HG03280 (cell line): ENCODE results near the gene GRIN2C.

Experiments
- ATAC-seq: cut with Tn5 transposase; IDR thresholded peaks from one replicate; pipeline ENCODE4 v1.9.1; 2021; ENCODE audit warnings: mild to moderate bottlenecking, moderate library complexity; ENCODE audit not compliant: unreplicated experiment

Gene GRIN2C

DNA sequence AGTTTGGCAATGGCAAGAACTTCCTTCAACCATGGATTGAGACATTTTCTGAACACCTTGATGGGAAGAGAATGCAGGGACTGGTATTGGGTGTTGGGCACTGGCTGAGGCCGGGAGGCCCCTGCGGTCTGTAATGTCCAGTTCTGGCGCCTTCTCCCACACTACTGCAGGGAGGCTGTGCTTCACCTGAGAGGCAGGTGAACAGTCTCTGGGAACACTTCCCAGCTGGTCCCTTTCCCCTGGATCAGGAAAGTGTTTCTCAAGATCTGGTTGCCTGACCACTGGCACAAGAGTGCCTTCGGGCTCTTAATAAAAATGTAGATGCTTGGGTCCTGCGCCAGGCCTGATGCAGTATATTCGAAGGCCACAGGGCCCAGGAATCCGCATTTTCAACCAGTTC lies 55.0 kb downstream of the GRIN2C start:
- no peak for ATAC-seq

DNA sequence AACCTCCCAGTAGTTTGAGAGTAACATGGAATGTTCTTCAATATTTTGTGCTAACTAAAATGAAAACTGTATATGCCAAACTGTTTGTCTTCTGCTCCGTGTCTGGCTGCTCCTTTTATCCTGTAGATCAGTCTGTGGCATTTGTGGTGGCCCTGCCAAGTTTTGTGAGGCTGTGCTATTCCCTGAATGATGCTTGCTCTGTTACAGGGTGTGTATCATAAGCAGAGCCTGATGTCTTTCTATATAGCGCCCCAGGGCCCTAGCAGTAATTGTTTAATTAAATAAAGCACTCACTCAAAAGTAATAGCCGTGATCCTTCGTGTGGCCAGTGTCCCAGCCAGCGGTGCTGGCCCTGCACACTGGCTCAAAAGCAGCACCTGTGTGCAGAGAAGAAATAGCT lies 55.7 kb downstream of the GRIN2C start:
- no peak for ATAC-seq

DNA sequence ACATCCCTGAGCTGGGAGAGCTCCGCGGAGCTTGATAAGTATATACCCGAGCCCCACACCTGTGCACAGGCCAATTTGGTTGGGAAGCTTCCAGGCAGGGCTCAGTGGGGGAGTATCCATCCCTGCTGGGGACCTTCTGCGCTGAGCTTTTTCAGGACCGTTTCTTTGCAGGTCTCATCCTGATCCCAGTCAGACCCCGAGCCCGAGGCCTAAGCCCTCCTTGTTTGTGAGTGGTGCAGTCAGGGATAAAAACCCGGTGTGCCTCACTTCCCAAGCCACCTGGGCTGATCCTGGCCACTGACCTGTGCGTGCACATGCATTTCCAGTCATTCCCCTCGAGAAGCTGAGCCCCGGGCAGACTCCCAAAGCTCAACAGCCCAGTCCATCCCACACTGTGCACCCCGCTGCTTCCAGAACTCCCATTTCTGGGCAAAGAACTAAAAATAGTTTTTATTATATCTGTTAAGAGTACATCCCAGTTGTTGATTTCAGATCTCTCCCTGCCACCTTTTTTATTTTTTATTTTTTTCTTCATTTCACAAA lies 56.2 kb downstream of the GRIN2C start:
- ATAC-seq: no peak

DNA sequence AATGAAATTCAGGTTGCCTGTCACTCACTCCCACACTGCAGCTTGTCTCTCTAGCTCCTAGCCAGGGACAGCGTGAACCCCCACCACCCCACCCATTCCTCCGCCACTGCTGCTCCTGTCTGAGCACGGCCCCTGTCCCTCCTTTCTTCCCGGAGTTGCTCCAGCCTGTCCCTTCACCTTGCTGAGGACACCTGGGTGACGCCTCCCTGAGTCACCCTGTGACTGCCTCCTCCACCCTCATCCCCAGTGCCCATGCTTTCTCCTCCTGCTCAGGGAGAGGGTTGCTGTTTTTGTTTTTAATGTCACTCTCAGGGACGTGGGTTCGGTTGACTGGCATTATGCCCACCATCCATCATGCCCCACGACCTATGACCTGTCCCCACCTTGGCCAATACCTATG lies 57.8 kb downstream of the GRIN2C start:
- ATAC-seq: no peak

DNA sequence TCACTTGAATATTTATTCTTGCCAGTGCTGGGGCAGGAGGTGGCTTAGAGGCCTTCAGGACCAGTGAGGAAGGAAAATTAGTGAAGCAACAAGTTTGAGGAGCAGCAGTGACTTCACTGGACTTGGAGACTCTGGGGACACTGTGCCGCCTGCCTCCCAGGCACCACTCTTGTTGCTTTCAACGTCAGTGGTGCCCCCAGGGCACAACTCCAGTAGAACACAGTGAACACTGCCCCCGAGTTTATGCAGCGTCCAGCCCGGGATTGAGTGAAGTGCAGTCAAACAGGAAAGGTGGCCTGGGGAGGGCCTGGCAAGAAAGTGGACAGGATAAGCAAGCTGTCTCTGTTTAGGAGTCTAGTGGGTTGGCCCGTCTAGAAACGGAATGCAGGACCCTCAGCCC lies 59.2 kb downstream of the GRIN2C start:
- no peak for ATAC-seq

DNA sequence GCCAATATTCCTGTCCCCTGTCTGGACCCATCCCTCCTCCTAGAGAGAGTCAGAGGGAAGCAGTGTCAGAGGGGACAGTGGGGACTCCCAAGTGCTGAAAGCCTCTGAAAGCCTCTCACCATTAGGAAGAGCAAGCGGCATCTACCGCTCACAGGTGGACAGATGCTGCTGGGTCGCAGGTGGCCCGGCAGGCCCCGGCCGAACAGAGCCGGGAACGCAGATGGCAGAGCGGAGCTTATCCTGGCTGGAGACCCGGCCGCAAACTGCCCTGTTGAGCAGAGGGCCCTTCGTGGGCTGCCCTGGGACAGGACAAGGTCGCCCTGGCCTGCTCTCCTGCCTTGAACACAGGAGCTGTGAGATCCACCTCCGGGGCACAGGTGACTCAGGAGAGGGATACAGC lies 60.6 kb downstream of the GRIN2C start:
- no peak for ATAC-seq

DNA sequence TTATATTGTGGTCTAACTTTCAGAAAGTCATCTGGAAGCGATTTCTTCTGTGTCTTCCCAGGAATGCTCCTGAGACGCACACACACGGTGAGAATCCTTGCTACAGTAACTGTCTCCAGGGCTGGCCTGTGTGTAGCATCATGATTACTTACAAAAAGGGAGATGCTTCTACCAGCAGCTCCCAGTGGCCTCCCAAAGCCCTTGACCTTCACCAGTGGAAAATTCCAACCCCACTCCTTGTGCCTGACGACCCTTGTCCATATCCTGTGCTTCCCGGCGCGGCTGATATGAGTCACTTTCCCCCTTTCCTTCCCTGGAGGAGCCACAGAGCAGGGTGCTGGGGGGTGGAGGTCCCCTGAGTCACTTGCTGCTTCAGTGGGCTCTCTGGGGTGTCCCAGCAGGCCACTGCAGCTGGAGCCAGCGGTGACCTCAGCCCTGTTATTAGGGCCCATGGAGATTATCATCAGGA lies 61.4 kb downstream of the GRIN2C start:
- no peak for ATAC-seq

DNA sequence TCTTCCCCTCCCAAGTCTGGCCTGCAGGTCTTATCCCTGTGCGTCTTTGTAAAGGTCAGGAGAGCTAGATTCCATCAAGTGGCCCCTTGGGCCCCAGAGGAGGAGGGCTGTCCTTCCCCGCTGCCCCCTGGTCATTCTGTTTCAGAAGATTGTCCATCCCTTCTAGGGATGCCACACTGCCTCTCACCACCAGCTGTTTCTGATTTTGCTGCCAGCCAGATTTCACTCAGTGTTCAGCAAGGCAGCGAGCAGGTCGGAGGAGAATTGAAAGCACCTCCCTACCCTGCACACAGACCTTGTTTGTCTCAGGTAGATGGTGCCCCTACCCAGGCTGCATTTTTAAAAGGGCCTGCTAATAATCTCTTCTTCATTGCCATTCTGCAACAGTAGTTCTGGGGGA lies 61.9 kb downstream of the GRIN2C start:
- ATAC-seq: no peak

DNA sequence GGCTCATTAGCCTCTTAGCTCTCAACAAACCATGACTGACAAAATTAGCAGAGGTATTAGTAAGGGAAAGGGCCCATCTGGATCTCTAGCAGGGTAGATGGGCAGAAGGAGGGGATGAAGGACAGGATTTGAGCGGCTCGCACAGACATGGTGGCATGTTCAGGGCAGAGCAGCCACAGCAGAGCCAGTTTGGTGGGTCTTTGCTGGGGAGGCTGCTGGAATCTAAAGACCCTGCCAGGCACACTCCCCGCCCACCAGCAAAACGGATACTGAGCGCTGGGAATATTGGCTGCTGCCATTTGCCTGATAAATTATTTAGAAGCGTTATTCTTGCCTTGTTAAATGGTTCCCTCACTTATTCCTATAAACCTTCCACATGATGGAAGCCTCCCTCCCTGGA lies 62.8 kb downstream of the GRIN2C start:
- ATAC-seq: no peak

DNA sequence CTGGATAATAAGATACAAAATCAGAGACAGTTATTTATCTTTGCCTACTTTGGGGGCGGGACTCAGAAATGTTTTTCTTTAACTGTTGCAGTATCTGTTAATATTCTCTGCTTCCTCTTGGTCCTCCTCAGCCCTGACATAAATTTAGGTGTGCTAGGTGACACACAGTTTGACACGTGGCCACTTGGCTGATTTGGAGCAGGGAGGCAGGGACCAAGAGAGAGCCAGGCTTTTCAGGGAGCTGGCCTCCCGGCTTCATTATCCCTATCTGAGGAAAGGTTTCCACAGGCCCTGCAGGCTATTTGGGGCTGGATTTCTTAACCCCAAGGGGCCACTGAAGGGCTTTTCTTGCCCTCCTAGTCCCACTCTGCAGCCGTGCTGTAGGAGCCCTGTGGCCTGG lies 63.5 kb downstream of the GRIN2C start:
- ATAC-seq: no peak

DNA sequence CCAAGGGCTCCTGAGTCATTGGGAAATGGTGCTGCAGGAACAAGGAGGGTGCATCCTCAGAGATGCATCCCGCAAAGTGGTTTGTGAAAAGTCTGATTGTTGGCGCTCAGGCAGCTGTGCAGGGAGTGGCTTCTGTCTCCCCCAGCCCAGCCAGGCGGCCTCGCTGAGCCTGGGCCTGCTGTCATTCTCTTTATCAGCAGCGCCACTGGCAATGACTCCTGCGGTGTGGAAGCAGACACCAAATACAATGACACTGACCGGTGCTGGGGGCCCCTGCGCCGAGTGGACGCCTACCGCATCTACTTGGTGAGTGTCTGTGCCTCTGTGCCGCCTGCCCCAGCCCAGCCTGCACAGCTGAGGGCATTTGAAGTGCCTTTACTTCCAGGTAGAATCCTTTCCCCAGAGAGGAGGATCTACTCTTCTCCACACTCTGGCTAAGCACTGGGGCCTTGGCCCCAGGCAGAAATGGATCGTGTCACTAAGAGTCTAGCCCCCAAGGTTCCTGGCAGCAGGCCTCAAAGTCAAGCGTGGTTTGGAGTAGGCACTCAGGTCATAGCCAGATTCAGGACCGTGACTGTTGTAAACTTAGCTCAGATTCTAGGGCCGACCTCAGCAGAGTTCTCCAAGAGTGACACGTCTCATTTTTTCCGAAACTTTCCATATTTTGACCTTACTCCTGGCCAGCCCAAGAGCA lies 64.2 kb downstream of the GRIN2C start:
- no peak for ATAC-seq

DNA sequence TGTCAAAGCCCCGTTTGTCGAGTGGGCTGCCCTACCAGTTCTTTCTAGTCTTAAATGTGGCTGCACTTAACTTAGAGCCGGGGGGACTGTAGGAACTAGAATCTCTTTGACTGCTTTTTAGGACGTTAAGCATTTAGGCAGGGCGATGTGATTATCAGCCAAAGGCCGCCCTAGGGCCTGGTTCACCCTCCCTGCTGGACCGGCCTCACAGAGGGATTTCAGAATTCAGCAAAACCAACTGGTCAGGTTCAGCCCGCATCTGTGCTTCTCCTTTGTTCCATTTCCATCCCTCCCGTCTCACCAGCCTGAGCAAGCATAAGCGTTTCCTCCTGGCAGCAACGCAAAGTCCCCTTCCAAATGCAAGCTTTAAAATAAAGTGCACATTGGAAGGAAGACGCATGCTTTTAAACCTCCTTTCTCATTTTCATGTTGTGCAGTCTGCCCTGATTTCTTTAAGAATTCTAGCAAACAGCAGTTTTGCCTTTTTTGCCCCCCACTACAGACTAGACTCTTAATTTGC lies 67.0 kb downstream of the GRIN2C start:
- no peak for ATAC-seq
